B cell (primary cell): ENCODE results near the gene PRKAB1. TPM values are rescaled to one million over a fixed set of nuclear protein-coding genes. Genes with fewer than 3 reads are reported as not detected.

ENCODE experiments used
- ATAC-seq: fragments of 200-7000 bp; cut with Tn5 transposase; one replicate; pipeline ENCODE4 v1.10.0; 2021; ENCODE audit warnings: low read depth, mild to moderate bottlenecking, moderate number of reproducible peaks, moderate library complexity
- CTCF ChIA-PET: fragments of 350-600 bp; sonication (Branson Sonifier 250); formaldehyde crosslinking; loops from one replicate; lab custom pipeline; 2021; ENCODE audit warnings: antibody characterized with exemption, inconsistent platforms; lab: Charles Lee
- POLR2A ChIA-PET: fragments of 350-600 bp; sonication (Branson Sonifier 250); formaldehyde crosslinking; loops from one replicate; lab custom pipeline; 2021; ENCODE audit warnings: antibody characterized with exemption; lab: Charles Lee
- DNase-seq: peaks from one replicate; pipeline ENCODE4 v3.0.0; 2013
- H2AFZ ChIP-seq: 2 replicates; pipeline ENCODE4 v1.6.1; 2012; ENCODE audit warnings: mild to moderate bottlenecking, low read depth, low read length; ENCODE audit not compliant: insufficient read depth, poor library complexity, severe bottlenecking
- H3K27ac ChIP-seq, 2 donors: 1 replicate in 1 of 2; 2 replicates in 1 of 2; pipeline ENCODE4 v1.5.1; 2012 to 2013; ENCODE audit warnings: low read length in 2 of 2, mild to moderate bottlenecking in 2 of 2, moderate library complexity in 1 of 2
- H3K27me3 ChIP-seq, 4 experiments: fragments of 200-600 bp in 1 of 4; sonication (generic) in 1 of 4; replicated peaks in 1 of 4; 1 replicate in 2 of 4; 2 replicates in 2 of 4; pipeline versions ENCODE4 v1.6.1 to v1.7.0; 2013 to 2016; ENCODE audit warnings: low read length in 3 of 4, mild to moderate bottlenecking in 2 of 4, mixed read lengths in 1 of 4, moderate library complexity in 1 of 4; ENCODE audit not compliant: insufficient read depth in 4 of 4, control insufficient read depth in 3 of 4; ENCODE audit errors: control extremely low read depth in 1 of 4
- H3K36me3 ChIP-seq, 2 experiments: replicated peaks in 1 of 2; 1 replicate in 1 of 2; 2 replicates in 1 of 2; pipeline versions ENCODE4 v1.6.1 to v1.7.1; 2013; ENCODE audit warnings: low read length in 1 of 2; ENCODE audit not compliant: insufficient read depth in 2 of 2, control insufficient read depth in 1 of 2; ENCODE audit errors: control extremely low read depth in 1 of 2, extremely low read depth in 1 of 2
- H3K4me1 ChIP-seq, 2 donors: fragments of 200-600 bp in 1 of 2; sonication (generic) in 1 of 2; 1 replicate in 1 of 2; 2 replicates in 1 of 2; pipeline versions ENCODE4 v1.5.1 to v1.6.1; 2013 to 2017; ENCODE audit warnings: low read length in 2 of 2; ENCODE audit not compliant: control insufficient read depth in 2 of 2, insufficient read depth in 2 of 2
- H3K4me2 ChIP-seq: replicated peaks from 2 replicates; pipeline ENCODE3; 2012; ENCODE audit warnings: mild to moderate bottlenecking, low read depth, low read length; ENCODE audit not compliant: poor library complexity, severe bottlenecking
- H3K4me3 ChIP-seq, 5 experiments: fragments of 200-600 bp in 1 of 5; sonication (generic) in 1 of 5; 1 replicate in 3 of 5; 2 replicates in 2 of 5; pipeline versions ENCODE4 v1.5.1 to v1.7.0; 2011 to 2016; ENCODE audit warnings: low read length in 4 of 5, mild to moderate bottlenecking in 4 of 5, low read depth in 2 of 5, control low read depth in 1 of 5, moderate library complexity in 1 of 5; ENCODE audit not compliant: insufficient read depth in 1 of 5; ENCODE audit errors: control extremely low read depth in 1 of 5, extremely low read depth in 1 of 5
- H3K79me2 ChIP-seq: fragments of 200-600 bp; sonication (generic); one replicate; pipeline ENCODE4 v1.6.0; 2016; ENCODE audit warnings: low read length; ENCODE audit not compliant: control insufficient read depth, insufficient read depth
- H3K9ac ChIP-seq: fragments of 200-600 bp; sonication (generic); 2 replicates; pipeline ENCODE4 v1.6.1; 2017; ENCODE audit warnings: mild to moderate bottlenecking, low read length, moderate library complexity
- H3K9me3 ChIP-seq, 3 donors: one replicate each; pipeline versions ENCODE4 v1.6.1 to v1.7.1; 2013; ENCODE audit warnings: low read length in 2 of 3; ENCODE audit not compliant: control insufficient read depth in 2 of 3, insufficient read depth in 1 of 3; ENCODE audit errors: control extremely low read depth in 1 of 3
- H4K20me1 ChIP-seq: 2 replicates; pipeline ENCODE4 v1.6.0; 2012; ENCODE audit warnings: mild to moderate bottlenecking, low read length; ENCODE audit not compliant: insufficient read depth, control insufficient read depth, poor library complexity, severe bottlenecking
- H3K27ac Mint-ChIP-seq: one replicate; pipeline ENCODE4 v1.8.0; 2021; ENCODE audit warnings: mixed read lengths
- H3K27me3 Mint-ChIP-seq: one replicate; pipeline ENCODE4 v1.8.0; 2021; ENCODE audit warnings: mixed read lengths
- H3K4me1 Mint-ChIP-seq: one replicate; pipeline ENCODE4 v1.8.0; 2021; ENCODE audit warnings: mixed read lengths
- H3K4me3 Mint-ChIP-seq: one replicate; pipeline ENCODE4 v1.8.0; 2021; ENCODE audit warnings: mixed read lengths
- H3K9me3 Mint-ChIP-seq: one replicate; pipeline ENCODE4 v1.8.0; 2022; ENCODE audit warnings: mixed read lengths; ENCODE audit not compliant: insufficient read depth
- CTCF ChIP-seq: fragments of 200-600 bp; IDR thresholded peaks from one replicate; pipeline ENCODE4 v1.8.0; 2022; ENCODE audit warnings: antibody characterized with exemption, mild to moderate bottlenecking
- EZH2 ChIP-seq: IDR thresholded peaks from 2 replicates; pipeline ENCODE4 v1.6.1; 2012; ENCODE audit warnings: borderline replicate concordance, low read depth, mild to moderate bottlenecking, moderate library complexity, low read length; ENCODE audit not compliant: insufficient read depth, poor library complexity, severe bottlenecking
- WGBS: methylation state at CpG from one replicate; pipeline ENCODE4 v1.1.5; 2013; ENCODE audit warnings: missing lambda C conversion rate; ENCODE audit not compliant: insufficient coverage; 5-methylcytosine and 5-hydroxymethylcytosine counted together
- intact Hi-C: fragments of 100-400 bp; cut with micrococcal nuclease; formaldehyde crosslinking; loops from one replicate; pipeline ENCODE4 v1.10.0; 2022
- polyA plus RNA-seq: library from polyadenylated mRNA; depleted of rRNA; stranded (reverse); fragments of >200 nt; gene quantifications from 2 replicates; pipeline ENCODE4 v1.2.3, GENCODE V29; 2012
- total RNA-seq, 2 donors: library from RNA; stranded (reverse); fragments of 120-200 nt in 1 of 2; gene quantifications; 1 replicate in 1 of 2; 2 replicates in 1 of 2; pipeline versions ENCODE4 v1.2.3 to v1.2.4, GENCODE V29; 2013 to 2022

PRKAB1 gene
- total and polyA plus RNA-seq, 2 donors (not counting 1 experiment from before 2014, with no cell fraction given) = 36.4 to 56.4 TPM

DNA sequence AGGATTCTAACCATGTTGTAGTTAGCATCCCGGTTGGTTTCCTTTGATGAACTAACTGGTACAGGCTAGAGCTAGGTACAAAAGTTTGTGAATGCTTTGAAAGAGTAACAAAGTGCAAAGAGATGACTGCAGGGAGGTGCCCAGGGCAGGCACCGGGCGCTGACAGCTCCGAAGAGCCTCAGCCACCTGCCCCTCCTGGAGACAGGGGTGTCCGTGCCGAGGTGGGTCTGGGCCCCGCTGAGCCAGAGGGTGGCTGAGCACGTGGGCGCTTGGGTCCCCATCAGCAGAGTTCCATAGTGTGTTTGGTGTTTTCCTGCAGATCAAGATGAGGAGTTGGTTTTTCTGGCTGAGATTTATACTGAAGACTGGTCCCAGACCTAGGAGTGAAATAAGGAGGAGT, 19.9 kb downstream of the PRKAB1 start:
- H3K4me3 ChIP-seq = no peak overlapping the region
- H3K4me1 Mint-ChIP-seq = peaks cover 25% of the 10 kb centered on the region
- no peak overlapping the region for H3K9ac ChIP-seq
- POLR2A ChIA-PET = interaction anchor here (0.6 to 0.7 kb wide), 2 partner anchors 434 to 457 kb away, joined by 4 to 10 read pairs; no protein-coding TSS in a partner anchor
- DNase-seq (no peak), ATAC-seq (no peak)
- no peaks in the 10 kb centered on the region for H3K9me3 Mint-ChIP-seq
- H3K27me3 Mint-ChIP-seq = no peaks in the 10 kb centered on the region
- H3K4me3 Mint-ChIP-seq = no peak overlapping the region
- intact Hi-C loops = no loop called here
- H3K4me1 ChIP-seq = peaks cover 4 to 11% of the 10 kb centered on the region in 2 donors
- H4K20me1 ChIP-seq = no peaks in the 10 kb centered on the region
- CTCF ChIA-PET = no interaction called here
- no peak overlapping the region for H3K27ac Mint-ChIP-seq
- WGBS = 99% methylated on average over 8 of the region's 9 CpGs
- TF ChIP-seq EZH2 (no peak), CTCF (no peak)
- H3K27me3 ChIP-seq = no peaks in the 10 kb centered on the region
- no peaks in the 10 kb centered on the region for H3K79me2 ChIP-seq
- H3K9me3 ChIP-seq = peaks cover 0 to 7% (median 0%) of the 10 kb centered on the region in 3 donors
- H3K36me3 ChIP-seq = no peaks in the 10 kb centered on the region
- no peak overlapping the region for H2AFZ ChIP-seq
- H3K27ac ChIP-seq = no peak overlapping the region
- no peak overlapping the region for H3K4me2 ChIP-seq

GRCh38 chr12:119689935-119690500, 22.1 kb downstream of the PRKAB1 start:
- DNase-seq (no peak), ATAC-seq (no peak)
- Histone ChIP-seq H3K27ac (no peak overlapping the region), H3K79me2 (no peaks in the 10 kb centered on the region), H3K4me2 (no peak overlapping the region), H3K9me3 (peaks cover 0 to 7% (median 0%) of the 10 kb centered on the region in 3 donors), H2AFZ (no peak overlapping the region), H3K36me3 (no peaks in the 10 kb centered on the region), H3K4me1 (peaks cover 0 to 5% of the 10 kb centered on the region in 2 donors), H3K27me3 (no peaks in the 10 kb centered on the region), H3K4me3 (no peak overlapping the region), H4K20me1 (no peaks in the 10 kb centered on the region), H3K9ac (no peak overlapping the region)
- ChIA-PET CTCF (no interaction called here), POLR2A (no interaction called here)
- H3K4me3 Mint-ChIP-seq = no peak overlapping the region
- WGBS = over 99% methylated on average over 33 of the region's 38 CpGs
- H3K9me3 Mint-ChIP-seq = no peaks in the 10 kb centered on the region
- H3K4me1 Mint-ChIP-seq = peaks cover 17% of the 10 kb centered on the region
- intact Hi-C loops = no loop called here
- no peaks in the 10 kb centered on the region for H3K27me3 Mint-ChIP-seq
- TF ChIP-seq CTCF (no peak), EZH2 (no peak)
- no peak overlapping the region for H3K27ac Mint-ChIP-seq
